ENCODE data around the gene IL22RA1.

IL22RA1 gene

DNA sequence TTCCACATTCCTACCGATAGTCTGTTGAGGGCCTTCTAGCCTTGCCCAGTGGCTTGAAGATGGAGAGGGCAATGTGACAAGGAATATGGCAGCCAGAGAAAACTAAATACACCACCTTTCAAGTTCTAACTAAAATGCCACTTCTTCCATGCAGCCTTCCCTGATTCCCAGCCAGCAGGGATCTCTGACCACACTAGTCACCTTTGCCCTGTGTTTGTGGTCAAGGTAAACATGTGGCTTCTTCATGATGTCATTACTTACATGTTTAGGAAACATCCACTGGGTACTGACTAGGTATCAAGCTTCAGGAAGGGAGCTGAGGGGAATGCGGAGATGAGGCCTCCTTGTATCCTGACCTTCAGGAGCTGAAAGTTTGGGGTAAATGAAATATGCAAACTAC lies 22.6 kb upstream of the IL22RA1 start:
- FAIRE-seq, result no peak

DNA sequence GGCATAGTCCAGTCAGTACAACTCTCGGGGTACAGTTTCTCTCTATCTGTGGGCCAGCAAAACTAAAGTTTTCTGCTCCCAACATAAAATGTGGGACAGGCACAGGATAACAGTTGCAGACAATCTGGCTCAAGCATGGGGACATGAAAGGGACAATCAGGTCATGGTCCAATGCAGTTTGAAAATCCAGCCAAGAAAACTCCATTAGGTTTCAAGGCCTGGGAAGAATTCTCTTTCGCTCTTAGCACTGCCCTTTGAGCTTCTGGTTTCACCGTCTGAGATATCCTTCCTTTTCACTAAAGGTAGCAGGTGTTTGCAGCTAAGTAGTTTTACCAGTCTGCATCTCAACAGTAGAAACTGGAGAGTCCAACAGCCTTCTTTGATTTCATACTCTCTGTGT lies 21.1 kb upstream of the IL22RA1 start:
- FAIRE-seq, result no peak

DNA sequence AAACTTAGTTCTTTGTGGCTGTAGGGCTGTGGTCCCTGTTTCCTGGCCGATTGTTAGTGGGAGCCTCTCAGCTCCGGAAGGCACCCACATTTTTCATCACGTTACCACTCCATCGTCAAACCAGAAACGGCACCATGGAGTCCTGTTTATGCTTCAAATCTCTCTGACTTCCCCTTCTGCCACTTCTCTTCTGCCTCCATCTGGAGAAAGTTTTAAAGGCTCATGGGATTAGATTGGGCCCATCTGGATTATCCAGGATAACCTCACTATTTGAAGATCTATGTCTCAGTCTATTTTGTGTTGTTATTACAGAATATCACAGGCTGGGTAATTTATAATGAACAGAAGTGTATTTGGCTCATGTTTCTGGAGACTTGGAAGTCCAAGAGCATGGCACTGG lies 19.3 kb upstream of the IL22RA1 start:
- no peak for FAIRE-seq

DNA sequence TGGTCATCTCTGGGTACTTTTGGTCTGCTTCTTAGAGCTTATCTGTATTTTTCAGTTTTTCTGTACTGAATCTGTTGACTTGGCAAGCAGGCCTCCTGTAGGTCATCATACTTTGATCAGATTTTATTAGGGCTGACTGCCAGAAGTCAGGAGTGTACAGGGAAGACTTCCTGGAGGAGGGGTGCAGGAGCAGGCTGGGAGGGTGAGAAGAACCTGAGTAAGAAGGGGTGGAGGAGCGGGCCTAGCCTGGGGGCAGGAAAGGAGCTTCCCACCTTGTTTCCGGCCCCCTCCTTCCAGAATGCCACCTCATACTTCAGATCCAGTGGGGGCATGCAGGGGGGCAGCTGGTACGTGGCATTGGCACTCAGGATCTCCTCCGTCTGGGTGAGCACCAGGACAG lies 18.3 kb upstream of the IL22RA1 start:
- FAIRE-seq, result no peak

DNA sequence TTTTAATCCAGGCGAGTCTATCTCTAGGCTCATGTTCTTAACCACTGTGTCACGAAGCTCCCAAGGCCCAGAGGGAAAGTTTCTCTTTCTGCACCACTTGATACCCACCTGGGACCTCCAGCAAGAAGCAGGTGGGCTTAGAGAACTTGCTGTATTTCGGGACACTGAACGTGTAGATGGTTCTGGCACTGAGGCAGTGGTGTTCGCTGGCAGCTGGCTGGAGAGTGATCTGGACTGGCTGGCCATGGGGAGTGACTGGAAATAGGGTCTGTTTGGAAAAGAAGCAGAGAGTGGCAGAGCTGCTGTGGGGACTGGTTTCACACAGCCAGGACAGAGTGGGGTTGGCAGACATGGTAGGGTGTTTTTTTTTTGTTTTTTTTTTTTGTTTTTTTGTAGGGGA lies 16.4 kb upstream of the IL22RA1 start:
- no peak for FAIRE-seq

DNA sequence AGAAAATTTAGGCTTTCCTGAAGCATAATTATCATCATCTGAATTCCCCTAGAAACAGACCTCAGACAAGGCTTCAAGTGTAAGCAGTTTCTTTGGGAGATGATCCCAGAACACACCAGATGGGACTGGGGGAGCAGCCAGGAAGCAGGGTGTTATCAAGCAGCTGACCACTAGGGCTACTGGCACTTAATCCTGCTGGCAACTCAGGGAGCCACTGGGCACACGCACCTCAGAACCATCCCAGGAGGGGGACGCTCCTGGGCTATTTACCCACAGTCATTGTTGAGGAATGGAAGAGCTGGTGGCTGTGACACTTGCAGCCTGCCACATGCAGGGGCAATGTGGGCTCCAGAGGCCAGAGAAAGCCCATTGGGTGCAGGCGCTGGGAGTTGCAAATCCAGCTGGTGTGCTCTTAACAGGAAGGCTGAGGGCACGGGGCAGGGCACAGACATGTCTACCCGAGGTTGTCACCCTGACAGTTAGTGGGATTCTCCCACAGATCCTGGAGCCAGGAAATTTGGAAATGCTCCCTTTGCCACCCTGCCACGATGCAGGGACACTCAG lies 15.1 kb upstream of the IL22RA1 start:
- FAIRE-seq, result no peak

DNA sequence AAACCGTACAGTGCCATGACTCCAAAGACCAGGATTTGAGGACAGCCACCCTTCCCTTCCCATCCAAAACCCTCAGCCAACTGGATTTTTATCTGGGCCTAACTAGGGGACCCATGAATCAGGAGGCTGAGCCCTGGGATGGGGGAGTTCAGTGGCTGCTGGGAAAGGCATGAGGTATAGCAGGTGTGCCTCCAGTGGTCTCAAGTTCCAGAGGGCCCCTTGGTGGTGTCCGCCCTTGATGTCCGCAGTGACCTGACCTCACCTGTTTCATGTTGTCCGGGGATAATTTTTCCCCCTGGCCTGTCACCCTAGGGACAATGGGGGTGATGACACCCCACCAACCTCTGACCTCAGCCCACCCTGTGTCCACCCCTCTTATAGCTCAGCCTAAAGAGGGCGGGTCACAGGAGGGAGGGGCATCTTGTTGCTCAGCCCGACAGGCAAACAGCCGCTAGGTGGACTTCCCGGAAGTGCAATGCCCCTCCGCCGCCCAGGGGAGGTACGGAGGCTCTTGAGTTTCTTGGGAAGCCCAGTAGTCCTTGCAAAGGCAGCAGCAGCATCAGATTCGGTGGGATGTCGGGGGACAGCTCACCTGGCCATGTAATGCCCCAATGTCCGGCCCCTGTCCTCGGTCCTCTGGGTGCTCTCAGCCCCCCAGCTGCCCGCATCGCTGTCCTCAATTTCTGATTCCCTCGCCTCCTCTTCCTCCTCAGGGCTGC lies 13.8 kb upstream of the IL22RA1 start:
- no peak for FAIRE-seq

DNA sequence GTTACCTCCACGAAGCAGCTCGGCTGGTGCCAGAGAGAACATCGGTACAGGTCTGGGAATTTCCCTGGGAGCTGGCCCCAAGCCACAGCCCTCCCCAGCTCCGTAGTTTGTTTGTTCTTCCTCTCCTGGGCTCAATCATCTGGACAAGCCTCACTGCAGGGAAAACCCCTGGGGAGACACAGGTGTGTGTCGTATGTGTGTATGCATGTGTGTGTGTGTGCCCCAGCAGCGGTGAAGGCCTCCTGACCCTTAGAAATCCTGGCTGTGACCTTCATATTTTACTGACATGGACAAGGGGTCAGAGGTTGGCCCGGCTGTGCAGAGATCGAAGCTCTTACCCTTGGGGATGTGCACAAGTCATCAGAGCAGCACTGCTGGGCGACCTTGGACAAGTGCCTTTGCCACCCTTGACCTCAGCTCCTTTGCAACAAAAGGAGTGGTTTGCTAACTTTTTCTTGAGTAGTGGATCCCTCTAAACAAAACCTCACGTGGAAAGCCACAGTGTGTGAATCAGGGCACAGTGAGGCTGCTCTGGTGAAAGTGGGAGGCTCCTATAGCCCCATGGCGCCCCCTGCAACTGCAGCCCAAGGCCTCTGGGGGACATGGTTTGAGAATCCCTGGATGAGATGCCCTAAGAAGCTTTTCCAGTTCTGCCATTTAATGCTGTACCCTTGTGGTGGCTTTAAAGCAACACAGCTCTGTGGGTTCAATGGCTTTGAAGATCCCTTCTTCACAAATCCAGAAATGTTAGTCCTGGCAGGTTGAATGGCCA lies 12.3 kb upstream of the IL22RA1 start:
- FAIRE-seq, result no peak

DNA sequence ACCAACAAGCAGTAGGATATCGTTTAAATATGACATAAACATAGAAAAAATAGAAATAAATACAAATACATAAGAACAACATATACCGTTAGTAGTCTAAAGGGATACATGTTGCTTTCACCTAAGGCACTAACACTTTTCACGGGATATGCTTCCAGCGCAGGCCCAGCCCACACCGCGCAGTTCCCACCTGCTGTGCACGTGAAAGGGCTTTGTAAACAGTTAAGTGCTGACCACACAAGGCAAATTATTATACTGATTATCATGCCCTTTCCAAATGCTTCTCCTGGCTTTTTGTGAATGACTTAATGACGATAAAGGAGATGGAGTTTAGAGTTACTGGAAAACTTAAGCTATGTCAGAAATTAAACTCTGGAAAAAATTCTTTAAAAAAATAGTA lies 11.3 kb upstream of the IL22RA1 start:
- FAIRE-seq, result no peak

DNA sequence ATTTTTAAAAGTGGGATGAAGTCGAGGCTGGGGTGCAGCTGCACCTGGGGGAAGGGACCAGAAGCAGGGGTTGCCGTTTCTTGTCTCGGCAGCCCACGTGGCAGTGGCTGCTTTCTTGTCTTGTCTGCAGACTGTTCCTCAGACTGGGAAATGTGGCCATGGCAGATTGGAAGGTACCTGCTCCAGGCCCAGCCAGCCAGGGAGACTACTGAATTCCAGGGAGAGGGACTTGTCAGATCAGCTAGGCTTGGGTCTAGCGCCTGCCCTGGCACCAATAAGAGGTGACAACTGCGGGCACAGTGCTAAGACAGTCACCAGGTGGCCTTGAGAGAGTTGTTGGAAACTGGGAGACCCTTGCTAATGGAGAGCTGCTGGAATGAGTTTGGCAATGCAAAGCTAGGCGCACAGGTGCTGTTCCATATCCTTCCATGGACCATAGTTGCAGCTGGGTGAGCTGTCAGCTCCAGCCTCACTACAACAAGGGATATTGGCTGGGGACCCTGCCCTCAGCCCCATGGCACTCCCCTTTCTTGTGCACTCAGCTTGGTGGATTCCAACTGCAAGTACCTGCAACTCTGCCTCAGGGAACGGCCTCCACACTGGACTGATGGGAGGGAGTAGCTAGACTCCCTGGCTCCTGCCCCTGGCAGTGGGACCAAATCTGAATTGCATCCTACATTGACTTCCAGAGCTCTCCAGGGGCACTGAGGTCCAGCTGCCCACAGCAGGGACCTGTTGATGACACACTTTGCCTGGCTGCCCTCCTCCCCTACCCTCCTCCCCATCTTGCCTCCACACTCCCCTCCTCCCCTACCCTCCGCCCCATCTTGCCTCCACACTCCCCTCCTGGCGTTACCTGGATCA lies 9.9 kb upstream of the IL22RA1 start:
- FAIRE-seq, result no peak

DNA sequence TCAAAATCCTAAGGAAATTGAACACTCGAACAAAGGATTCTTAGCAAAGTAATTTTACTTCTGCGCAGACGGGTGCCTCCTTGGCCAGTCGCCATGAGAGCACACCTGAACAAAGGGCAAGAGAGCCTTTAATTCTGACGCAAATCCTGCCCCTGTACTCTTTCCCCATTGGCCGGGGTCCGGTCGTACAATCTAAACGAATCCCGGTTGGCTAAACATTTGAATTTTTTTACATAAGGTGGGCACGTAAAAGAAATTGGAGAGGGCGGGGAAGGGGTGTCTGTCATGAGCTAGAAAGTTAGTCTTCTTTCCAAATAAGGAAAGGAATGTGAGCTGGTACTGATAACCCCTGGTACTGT lies 8.2 kb upstream of the IL22RA1 start:
- FAIRE-seq, result no peak

DNA sequence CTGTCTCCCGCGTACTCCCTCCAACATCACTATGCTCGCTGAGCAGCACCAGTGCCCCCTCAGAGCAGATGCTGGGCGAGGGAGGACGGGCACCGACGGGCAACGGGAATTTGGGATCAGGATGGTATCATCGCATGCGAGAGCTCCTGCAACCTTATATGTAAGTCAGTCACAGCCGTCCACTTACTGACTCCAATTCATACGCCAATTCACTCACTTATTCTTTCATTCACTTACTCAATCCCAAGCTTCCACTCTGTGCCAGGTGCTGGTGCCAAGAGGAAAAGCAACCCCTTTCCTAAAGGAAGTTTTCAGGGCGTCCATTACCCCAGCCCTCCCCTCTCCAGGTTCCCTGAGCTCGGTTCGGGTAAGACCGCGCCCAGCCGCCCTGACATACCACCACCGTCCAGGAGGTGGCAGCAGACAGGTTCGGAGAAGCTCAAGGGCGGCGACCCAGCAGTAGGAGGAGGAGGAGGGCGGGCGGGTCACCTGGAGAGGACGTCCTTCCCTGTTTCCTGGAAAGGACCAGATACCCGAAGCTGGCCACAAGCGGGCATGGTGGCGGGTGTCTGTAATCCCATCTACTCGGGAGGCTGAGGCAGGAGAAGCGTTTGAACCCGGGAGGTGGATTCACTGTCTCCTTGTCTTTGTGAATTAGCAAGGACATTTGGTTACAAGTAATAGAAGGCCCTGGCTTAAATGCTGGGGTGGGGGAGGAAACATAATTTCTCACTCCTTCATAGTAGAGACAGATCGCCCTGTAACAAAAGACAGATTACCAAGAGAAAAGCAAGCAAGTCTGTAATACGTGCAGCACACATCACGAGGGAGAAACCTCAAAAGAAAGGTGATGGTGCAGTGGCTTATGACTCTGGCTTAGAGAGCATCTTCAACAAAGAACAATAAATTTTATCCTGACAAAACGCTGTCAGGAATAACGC lies 7.6 kb upstream of the IL22RA1 start:
- FAIRE-seq, result no peak

DNA sequence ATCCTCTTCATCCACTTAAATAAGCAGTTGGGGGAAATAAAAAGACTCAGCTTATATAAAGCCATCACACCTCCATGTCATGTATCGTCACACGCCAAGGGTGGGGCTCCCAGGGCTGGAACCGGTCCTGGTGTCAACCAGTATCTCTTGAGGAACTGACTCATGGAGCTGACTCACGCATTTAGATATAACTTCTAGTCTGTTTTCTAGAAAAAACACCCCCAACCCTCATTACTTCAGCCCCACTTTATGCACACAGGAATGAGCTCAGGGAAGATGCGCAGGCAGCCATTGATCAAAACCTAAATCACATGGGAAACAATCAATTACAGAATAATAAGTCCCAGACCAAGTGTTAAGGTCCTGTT lies 6.9 kb upstream of the IL22RA1 start:
- no peak for FAIRE-seq

DNA sequence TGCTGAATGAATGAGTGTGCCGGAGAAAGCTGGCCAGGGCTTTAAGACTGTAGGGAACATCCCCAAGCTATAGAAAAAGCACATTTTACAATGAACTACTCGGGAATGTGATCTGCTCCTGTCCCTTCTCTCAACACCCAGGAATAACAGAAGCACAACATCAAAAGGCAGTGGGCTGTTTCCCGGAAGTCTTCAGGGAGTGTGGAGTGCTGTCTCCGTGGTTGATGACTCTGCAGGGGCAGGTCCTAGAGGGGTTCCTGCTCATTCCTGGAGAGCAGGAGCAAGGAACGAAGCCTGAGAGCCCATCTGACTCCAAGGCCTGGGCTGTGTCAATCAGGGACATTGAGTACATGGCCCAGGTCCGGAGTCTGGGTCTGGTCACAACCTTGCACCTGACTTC lies 4.9 kb upstream of the IL22RA1 start:
- FAIRE-seq, result no peak

DNA sequence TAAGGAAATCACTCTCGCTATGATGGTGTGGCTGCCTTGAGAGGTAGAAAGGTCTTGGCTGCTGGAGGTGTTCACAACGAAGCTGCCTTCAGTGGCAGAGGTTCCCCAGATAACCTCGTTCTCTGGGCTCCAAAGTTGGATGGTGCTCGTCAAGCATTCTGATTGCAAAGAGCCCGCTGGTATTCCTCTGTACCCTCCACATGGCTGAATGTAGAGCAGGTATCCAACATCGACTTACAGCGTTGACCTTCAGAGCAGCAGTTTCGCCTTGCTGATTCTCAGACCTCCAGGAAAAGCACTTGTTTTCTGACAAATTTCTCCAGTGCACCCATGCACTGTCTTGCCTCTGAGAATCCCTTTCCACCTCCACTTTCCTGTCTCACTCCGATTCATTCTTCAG lies 4.3 kb upstream of the IL22RA1 start:
- FAIRE-seq, result no peak

DNA sequence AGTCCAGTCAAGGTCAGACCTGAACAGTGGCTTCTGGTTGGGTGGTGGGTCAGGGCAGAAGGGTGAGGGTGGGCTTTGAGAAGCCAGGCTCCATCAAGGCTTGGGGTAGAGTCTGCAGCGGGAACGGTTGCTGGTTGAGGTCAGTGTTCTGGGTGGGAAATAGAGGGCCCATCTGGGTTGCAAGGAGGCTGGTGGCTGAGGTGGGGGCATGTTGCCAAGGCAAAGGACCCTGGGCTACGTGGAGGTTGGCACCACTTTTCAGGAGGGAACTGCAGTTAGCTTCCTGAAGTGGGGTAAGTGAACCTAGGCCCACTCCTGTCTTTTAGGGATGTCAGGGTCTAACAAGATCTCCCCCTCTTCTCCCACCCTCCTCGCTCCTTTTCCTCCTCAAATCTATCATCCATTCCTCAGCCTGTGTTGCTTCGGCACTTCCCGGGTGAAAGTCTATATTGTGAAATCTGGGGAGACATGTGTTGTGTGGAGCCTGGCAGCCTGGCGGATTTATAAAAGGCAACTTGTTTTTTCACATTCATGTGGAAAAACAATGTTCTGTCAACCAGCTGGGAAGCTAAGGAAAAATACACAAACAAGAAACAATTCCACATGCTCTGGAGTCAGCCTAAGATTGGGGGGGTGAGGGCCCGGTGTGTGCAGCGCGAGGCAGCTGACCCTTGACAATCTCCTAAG lies 1.5 kb downstream of the IL22RA1 start:
- no peak for FAIRE-seq

DNA sequence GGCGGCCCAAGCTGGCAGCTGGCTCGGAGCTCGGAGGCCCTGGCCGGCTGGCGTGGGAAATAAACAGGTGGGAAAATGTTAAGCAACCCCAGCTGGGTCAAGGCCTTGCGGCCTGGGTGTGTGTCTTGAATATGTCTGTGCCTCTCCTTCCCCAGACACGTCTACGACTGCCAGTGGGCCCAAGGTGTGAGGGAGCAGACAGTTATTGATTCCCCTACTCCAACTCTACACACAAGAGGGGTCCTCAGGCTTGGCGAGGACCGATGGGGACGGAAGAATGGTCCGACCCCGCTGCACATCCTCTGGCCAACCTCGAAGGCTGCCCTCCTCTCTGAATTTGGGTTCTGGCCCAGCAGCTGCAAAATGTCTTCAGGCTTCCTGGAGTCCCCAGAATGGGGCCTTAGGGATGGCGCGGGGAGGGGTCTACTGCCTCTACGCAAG lies 2.2 kb downstream of the IL22RA1 start:
- FAIRE-seq, result no peak

DNA sequence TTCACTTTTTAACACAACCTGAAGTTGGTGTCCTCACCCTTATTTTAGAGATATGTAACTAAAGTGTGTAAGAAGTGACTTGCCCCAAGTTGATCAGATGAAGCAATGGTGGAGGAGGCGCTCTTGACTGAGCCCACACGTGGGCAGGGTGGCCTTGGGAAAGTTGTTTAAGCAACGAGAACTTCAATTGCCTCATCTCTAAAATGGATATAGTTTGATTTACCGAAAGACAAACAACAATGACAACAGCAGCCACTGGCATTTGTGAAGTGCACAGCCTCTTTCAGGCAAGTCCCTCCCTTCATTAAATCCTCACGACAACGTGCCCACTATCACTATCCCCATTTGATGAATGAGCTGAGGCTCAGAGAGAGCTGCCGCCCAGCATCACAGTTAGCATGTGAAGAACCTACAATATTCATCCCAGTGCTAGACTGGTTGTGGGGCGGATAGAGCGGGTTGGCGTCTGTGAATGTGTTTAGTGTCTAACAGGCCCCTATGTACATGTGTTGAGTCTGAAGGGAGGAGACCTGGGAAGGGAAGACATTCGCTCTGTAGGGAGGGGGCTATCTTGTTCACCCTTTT lies 3.0 kb downstream of the IL22RA1 start:
- FAIRE-seq, result no peak

DNA sequence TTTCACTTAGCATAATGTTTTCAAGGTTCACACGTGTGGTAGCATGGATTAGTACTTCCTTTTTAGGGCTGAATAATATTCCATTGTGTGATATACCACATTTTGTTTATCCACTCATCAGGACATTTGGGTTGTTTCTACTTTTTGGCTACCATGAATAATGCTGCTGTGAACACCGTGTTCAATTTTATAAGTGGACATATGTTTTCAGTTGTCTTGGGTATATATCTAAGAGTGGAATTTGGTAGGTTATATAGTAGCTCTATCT lies 3.8 kb downstream of the IL22RA1 start:
- no peak for FAIRE-seq

DNA sequence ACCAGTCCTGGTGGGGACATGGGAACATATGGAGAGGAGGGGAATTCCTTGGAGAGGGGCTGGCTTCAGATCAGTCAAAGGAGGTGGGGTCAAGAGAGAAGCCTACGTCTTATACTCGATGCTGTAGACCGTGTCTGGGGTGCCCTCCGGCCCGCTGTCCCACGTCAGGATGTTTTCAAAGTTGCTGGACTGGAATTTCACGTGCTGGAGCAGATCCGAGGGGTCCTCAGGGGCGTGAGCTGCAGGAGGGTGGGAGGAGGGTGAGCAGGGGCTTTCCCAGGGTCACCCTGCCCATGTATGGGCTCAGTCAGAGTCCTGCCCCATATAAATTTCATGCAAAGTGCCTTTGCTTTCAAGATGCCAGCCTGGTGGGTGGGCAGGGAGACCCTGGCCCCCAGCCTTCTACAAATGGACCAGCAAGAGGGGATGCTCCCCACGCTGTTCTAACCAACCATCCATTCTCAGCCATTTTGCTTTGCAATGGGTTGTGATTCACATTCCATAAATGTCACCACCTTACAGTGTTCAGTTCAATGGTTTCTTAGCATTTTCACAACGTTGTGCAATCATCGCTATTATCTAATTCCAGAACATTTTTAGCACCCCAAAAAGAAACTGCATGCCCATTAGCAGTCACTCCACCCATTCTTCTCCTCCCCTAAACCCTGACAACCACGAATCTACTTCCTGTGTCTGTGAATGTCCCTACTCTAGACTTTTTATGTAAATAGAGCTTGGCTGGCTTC lies 4.3 kb downstream of the IL22RA1 start:
- no peak for FAIRE-seq
